Activated naive CD4-positive, alpha-beta T cell treated with anti-CD3 and anti-CD28 coated beads, Interleukin-2, amount 50 U/mL, for 24 hours (primary cell): ENCODE data around the gene PRKG1.

Experiments used
- H3K27ac Mint-ChIP-seq: one replicate; pipeline ENCODE4 v1.8.0; 2021; ENCODE audit warnings: mild to moderate bottlenecking, mixed read lengths
- H3K27me3 Mint-ChIP-seq: one replicate; pipeline ENCODE4 v1.8.0; 2021; ENCODE audit warnings: mixed read lengths
- H3K36me3 Mint-ChIP-seq: one replicate; pipeline ENCODE4 v1.8.0; 2021; ENCODE audit warnings: mixed read lengths
- H3K4me1 Mint-ChIP-seq: one replicate; pipeline ENCODE4 v1.8.0; 2021; ENCODE audit warnings: mixed read lengths
- H3K4me3 Mint-ChIP-seq: one replicate; pipeline ENCODE4 v1.8.0; 2021; ENCODE audit warnings: mild to moderate bottlenecking, mixed read lengths
- H3K9me3 Mint-ChIP-seq: one replicate; pipeline ENCODE4 v1.8.0; 2021; ENCODE audit warnings: mixed read lengths

PRKG1 gene

DNA sequence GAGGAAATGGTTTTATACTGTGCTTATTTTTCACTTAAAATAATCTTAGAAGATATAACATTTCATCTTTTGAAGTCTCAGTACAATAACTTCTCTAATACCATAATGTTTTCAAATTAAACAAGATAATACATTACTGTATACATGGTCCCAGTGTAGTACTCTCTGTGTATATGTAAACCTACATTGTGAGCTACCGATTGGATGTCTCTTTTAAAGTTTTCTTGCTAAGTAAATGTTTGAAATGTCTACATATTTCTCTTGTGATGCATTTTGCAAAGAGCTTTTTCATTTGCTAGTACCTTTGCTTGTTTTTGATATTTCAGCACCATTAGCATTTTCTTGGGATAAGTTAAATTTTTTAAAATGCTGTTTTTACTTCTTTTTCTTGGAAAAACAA is 94.8 kb downstream of the PRKG1 start:
- H3K27ac Mint-ChIP-seq, result no peak overlapping the region
- H3K9me3 Mint-ChIP-seq, result no peaks in the 10 kb centered on the region
- H3K4me1 Mint-ChIP-seq, result no peaks in the 10 kb centered on the region
- H3K27me3 Mint-ChIP-seq, result no peaks in the 10 kb centered on the region
- H3K36me3 Mint-ChIP-seq, result no peaks in the 10 kb centered on the region
- H3K4me3 Mint-ChIP-seq, result no peak overlapping the region

DNA sequence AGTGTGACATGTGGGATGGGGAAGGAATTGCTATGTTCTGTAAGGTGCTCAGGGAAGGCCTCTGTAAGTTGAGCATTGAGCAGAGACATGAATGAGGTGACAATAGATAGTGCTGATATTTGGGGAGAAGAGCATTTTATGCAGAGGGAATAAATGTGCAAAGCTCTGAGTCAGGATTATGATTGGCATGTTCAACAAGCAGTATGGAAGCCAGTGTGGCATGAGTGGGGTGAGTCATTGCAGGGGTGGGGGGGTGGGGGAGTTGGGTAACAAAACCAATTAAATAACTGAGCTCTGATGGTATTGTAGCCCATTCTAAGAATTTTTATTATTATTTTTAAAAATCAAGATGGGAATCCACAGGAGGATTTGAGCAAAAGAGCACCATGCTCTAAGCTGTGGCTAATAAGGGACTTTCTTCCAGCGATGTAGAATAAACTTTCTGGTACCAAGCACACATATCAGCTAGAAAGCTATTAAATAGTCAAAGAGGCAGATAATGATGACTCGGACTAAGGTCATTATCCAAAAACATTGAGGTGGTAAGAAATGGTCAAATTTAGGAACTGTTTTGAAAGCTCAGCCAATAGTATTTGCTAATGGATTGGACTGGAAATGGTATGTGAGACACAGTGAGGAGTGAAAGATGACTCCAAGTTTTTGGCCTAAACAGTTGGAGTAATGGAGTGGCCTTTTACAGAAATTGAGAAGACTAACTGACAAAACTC is 96.4 kb downstream of the PRKG1 start:
- H3K4me3 Mint-ChIP-seq, result no peak overlapping the region
- H3K4me1 Mint-ChIP-seq, result no peaks in the 10 kb centered on the region
- H3K36me3 Mint-ChIP-seq, result no peaks in the 10 kb centered on the region
- no peaks in the 10 kb centered on the region for H3K27me3 Mint-ChIP-seq
- no peaks in the 10 kb centered on the region for H3K9me3 Mint-ChIP-seq
- H3K27ac Mint-ChIP-seq, result no peak overlapping the region

DNA sequence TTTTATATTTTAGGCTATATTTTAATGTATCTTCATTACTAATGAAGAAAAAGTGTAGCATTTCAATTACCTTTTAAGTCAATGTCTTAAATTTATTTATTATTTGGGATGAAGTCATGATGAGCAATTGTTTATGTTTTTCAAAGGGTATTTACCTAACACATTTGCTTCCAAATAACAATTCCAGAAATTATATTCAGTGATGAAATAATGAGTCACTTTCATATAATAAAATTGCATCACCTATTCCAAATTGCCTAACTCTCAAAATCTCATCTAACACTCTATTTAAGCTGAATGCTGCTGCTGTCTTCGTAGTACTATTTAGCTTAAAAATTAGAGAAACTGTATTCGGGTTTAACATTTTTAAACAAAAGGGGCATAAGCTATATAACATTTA is 97.7 kb downstream of the PRKG1 start:
- H3K4me3 Mint-ChIP-seq, result no peak overlapping the region
- H3K27ac Mint-ChIP-seq, result no peak overlapping the region
- H3K4me1 Mint-ChIP-seq, result no peaks in the 10 kb centered on the region
- H3K27me3 Mint-ChIP-seq, result no peaks in the 10 kb centered on the region
- no peaks in the 10 kb centered on the region for H3K9me3 Mint-ChIP-seq
- no peaks in the 10 kb centered on the region for H3K36me3 Mint-ChIP-seq

DNA sequence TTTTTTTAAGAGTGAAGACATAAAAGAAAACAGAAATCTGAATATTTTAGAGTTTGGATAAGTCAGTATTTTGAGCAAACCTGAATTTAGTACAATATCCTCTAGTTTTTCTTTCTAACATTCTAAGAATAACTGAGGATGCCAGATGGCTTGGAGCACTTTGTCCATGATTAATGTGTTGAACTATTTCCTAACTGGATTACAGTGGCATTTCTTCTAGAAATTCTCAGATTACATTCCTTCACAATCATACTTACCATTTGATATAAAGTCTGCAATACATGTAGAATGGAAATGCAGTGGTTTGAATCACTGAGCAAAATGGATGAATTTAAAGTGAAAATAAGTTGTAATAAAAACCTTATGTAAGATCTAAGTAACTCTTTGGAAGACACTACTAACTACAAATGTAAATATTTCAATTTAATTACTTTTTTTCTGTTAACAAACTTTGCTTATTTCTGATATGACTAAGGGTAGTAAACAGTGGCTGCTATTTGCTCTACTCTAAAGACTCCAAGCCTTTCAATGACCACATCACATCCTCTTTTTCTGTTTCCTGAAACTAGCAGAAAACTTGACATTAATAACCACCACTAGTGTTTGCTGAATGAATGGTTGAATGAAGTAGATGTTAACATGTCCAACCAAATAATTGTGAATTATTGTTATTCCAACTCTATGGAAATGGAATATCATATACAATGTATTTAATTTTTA is 102.8 kb downstream of the PRKG1 start:
- Mint-ChIP-seq H3K4me3 (no peak overlapping the region), H3K36me3 (no peaks in the 10 kb centered on the region), H3K27ac (no peak overlapping the region), H3K27me3 (no peaks in the 10 kb centered on the region), H3K4me1 (no peaks in the 10 kb centered on the region), H3K9me3 (no peaks in the 10 kb centered on the region)

DNA sequence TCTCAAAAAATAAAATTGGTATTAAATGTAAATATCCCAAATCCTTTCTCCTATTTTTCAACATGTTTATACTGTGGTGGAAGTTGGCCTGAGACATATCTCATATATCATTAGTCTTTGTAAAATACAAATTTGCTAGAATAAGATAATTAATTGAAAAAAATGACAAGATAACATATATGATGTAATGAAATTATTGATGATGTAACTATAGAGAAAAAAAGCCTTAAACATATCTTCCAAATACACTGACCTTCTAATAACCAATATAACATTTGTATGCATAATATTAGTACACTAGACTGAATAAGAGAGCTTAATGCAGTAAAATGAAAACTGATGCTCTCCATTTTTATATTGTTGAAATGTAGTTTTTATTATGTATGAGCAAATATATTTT is 104.3 kb downstream of the PRKG1 start:
- no peaks in the 10 kb centered on the region for H3K9me3 Mint-ChIP-seq
- no peak overlapping the region for H3K27ac Mint-ChIP-seq

DNA sequence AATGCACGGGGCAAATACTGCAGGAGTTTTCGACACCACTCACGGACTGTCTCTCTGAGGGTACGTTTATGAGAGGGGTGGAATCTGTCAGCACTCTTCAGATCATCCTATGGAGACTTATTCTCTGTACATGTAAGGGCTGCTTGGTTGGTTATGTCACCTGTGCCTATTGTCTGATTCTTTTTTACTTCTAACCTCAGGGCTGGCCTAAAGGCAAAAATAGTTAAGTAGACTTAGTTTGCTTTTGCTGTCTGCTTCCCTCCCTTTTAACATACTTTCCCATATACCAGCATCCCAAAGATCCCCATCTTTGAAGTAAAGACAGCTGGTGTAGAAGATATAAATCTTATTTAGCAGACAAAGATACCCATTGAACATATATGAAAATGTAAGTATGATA is 105.9 kb downstream of the PRKG1 start:
- Mint-ChIP-seq H3K9me3 (no peaks in the 10 kb centered on the region), H3K36me3 (no peaks in the 10 kb centered on the region), H3K27me3 (no peaks in the 10 kb centered on the region), H3K27ac (no peak overlapping the region), H3K4me1 (no peaks in the 10 kb centered on the region), H3K4me3 (no peak overlapping the region)

More for the DNA sequence above, 104.3 kb downstream of the PRKG1 start:
- H3K36me3 Mint-ChIP-seq, result no peaks in the 10 kb centered on the region
- no peaks in the 10 kb centered on the region for H3K27me3 Mint-ChIP-seq
- H3K4me1 Mint-ChIP-seq, result no peaks in the 10 kb centered on the region
- H3K4me3 Mint-ChIP-seq, result no peak overlapping the region

DNA sequence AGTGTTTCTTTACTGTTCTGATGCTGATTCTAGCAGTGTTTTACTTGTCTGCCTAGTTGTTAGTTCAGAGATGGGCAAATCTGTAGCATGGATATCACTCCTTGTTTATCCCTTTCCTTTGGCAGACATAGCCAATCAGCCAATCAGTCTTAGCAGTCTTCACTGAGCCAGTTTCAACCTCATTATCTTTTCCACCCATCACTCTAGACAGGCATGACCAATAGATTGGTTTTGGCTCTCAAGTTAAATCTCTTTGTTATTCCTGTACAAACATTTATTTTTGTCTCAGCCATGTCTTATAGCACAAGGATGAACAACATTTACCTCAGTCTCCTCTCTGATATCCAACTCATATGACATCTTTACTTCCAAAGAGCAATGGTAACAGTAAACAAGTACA is 109.5 kb downstream of the PRKG1 start:
- Mint-ChIP-seq H3K27me3 (no peaks in the 10 kb centered on the region), H3K4me3 (no peak overlapping the region), H3K9me3 (no peaks in the 10 kb centered on the region), H3K4me1 (no peaks in the 10 kb centered on the region), H3K27ac (no peak overlapping the region), H3K36me3 (no peaks in the 10 kb centered on the region)

DNA sequence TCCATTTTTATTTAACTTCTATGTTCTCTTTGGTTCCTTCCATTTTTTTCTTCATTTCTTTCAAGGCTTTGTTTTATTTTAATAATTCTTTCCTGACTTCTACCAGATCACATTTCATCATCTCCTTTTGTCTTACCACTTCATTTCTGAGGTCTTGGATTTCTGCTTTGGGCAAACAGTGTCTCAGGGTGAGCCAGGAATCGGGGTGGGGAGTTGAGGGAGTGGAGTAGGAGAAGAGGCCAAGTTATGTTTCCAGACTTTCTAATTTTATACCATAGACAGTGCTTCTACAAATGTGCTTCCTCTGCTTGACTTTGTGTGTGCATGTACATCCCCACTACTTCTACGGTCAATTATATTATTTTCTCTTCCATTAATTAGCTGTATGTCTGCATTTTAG is 112.1 kb downstream of the PRKG1 start:
- Mint-ChIP-seq H3K27ac (no peak overlapping the region), H3K36me3 (no peaks in the 10 kb centered on the region), H3K4me1 (no peaks in the 10 kb centered on the region), H3K4me3 (no peak overlapping the region), H3K9me3 (no peaks in the 10 kb centered on the region), H3K27me3 (no peaks in the 10 kb centered on the region)

DNA sequence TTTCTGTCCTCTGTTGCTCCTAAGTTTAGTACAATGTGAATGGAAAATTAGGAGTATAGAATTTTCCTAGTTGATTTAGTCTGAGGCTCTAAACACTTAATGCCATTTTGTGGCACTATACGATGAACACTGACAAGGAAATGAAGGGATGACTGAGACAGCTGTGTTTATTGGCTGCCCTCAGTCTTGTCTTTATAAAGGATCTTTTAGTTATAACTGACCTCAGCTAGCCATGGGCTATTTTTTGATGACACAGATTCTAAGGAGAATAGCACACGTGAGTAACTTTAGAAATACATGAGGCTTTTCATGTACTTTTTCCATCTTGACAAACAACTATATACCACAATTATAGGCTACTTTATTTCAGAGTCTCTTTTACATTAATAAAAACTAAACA is 113.7 kb downstream of the PRKG1 start:
- Mint-ChIP-seq H3K27me3 (no peaks in the 10 kb centered on the region), H3K27ac (no peak overlapping the region), H3K9me3 (no peaks in the 10 kb centered on the region), H3K4me1 (no peaks in the 10 kb centered on the region), H3K4me3 (no peak overlapping the region), H3K36me3 (no peaks in the 10 kb centered on the region)

DNA sequence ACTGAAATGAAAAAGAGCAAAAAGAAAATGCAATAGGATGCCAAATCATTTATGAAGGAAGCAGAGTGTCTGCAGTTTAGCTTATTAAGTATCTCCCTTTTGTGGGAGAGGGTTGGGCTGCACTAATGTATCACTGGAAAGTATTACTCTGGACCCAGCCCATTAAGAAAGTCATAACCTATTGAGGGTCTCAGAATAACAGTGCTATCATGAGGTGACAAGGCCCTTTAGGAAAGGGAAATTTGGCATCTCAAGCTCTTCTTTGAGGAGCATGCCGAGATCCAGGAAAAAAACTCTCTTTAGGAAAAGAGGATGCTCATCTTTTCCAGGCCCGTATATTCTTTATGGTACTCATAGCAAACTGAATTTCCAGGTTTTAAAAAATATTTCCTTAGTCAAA is 114.6 kb downstream of the PRKG1 start:
- Mint-ChIP-seq H3K4me1 (no peaks in the 10 kb centered on the region), H3K36me3 (no peaks in the 10 kb centered on the region), H3K27me3 (no peaks in the 10 kb centered on the region), H3K27ac (no peak overlapping the region), H3K9me3 (no peaks in the 10 kb centered on the region), H3K4me3 (no peak overlapping the region)

DNA sequence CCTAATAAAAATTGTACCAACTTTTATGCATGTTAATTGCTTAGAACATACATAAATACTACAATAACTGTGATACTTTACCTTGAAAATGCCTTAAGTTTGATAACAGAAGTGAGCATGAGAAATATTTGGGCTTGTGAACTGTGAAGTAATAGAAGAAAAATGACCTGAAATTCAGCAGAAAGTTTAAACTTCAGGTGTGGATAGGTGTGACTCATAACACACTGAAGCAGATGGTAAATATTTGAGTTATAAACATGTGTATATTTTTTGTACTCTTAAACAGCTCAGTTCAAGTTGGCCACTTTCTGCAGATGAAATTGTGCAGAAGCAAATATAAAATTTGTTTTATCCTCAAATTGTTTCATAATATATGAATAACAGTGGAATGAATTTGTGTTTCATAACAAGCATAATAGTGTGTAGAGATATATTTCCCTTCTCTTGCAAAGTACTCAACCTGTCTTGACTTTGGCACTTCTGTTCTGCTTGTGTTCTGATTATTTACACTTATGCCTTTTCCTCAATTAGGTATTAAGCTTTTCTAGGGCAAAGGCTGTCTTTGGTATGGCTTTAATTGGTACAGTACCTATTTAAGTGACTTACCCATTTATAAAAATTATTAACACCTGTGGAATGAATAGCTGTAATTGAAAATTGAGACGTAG is 122.4 kb downstream of the PRKG1 start:
- no peak overlapping the region for H3K27ac Mint-ChIP-seq
- no peaks in the 10 kb centered on the region for H3K36me3 Mint-ChIP-seq
- H3K4me1 Mint-ChIP-seq, result no peaks in the 10 kb centered on the region
- H3K4me3 Mint-ChIP-seq, result no peak overlapping the region
- no peaks in the 10 kb centered on the region for H3K9me3 Mint-ChIP-seq
- H3K27me3 Mint-ChIP-seq, result no peaks in the 10 kb centered on the region

DNA sequence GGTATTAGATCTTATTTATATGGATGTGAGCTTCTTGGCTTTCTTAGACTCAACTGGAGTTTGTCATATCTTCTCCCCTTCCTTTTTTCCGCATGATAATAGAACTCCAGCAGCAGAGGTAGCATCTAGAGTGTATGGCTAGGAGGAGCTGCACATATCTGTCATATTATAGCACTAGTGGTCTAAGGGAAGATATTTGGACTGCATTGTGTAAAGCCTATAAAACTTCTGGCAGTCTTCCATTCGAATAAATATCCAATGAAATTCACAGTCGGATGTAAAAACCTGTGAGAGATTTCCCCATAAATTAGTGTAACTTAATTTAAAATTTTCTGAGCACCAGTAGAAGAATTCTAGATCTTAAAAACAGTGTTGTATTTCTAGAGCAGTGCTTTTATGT is 123.9 kb downstream of the PRKG1 start:
- no peak overlapping the region for H3K4me3 Mint-ChIP-seq
- no peaks in the 10 kb centered on the region for H3K36me3 Mint-ChIP-seq
- H3K9me3 Mint-ChIP-seq, result no peaks in the 10 kb centered on the region
- H3K27me3 Mint-ChIP-seq, result no peaks in the 10 kb centered on the region
- H3K27ac Mint-ChIP-seq, result no peak overlapping the region
- H3K4me1 Mint-ChIP-seq, result no peaks in the 10 kb centered on the region

DNA sequence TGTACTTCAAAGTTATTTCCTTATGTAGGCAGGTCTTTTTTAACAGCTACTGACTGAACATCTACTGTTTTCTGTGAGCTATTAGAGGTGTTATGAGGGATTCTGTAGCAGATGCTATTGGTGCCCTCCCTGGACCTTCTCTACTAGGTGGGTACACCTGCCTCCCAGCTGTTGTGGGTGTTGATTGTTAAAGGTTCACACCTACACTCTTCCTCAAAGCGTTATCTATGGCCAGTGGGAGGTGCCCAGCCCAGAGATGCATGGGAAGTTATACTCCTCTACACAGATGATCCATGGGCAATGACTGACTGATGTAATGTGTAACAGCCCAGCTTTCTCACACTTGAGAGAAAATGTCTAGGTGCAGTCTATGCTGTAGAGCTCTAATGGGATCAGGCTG is 127.7 kb downstream of the PRKG1 start:
- no peaks in the 10 kb centered on the region for H3K36me3 Mint-ChIP-seq
- H3K27ac Mint-ChIP-seq, result no peak overlapping the region
- H3K4me1 Mint-ChIP-seq, result no peaks in the 10 kb centered on the region
- H3K27me3 Mint-ChIP-seq, result no peaks in the 10 kb centered on the region
- no peak overlapping the region for H3K4me3 Mint-ChIP-seq
- no peaks in the 10 kb centered on the region for H3K9me3 Mint-ChIP-seq

DNA sequence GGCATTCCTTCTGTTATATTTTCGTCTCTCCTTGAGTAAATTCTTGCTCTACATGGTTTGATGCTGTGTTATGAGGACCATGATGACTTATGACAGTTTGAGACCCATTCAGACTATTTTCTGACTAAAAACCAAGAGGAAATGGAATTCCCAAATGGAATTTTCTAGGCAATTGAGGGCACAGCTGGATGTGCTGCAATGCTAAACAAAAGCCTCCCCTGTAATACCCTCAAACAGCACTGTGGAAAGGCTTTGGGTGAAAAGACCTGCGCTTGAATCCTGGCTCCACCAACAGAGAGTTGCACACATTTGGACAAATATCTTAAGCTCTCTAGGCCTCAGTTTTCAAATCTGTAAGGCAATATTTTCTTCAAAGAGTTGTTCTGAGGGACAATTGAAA is 129.1 kb downstream of the PRKG1 start:
- H3K27me3 Mint-ChIP-seq, result no peaks in the 10 kb centered on the region
- H3K36me3 Mint-ChIP-seq, result no peaks in the 10 kb centered on the region
- no peak overlapping the region for H3K4me3 Mint-ChIP-seq
- H3K9me3 Mint-ChIP-seq, result no peaks in the 10 kb centered on the region
- no peaks in the 10 kb centered on the region for H3K4me1 Mint-ChIP-seq
- H3K27ac Mint-ChIP-seq, result no peak overlapping the region

DNA sequence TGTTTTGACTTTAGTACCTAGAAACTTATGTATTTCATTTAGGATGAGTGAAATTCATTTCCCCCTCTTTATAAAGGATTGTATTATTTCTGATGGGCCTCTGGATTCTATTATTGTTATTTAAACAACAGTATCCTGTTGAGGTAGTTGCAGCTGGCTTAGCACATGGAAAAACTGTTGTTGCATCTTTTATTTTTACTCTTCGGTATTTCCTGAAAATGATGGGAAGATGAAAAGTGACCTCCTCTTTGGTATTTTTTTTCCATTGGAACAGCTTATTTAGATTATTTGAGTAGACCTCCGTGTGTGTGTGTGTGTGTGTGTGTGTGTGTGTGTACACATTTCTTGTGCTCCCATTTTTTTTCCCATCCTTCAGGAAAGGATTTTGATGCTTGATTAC is 129.8 kb downstream of the PRKG1 start:
- Mint-ChIP-seq H3K27ac (no peak overlapping the region), H3K4me3 (no peak overlapping the region), H3K4me1 (no peaks in the 10 kb centered on the region), H3K36me3 (no peaks in the 10 kb centered on the region), H3K9me3 (no peaks in the 10 kb centered on the region), H3K27me3 (no peaks in the 10 kb centered on the region)

DNA sequence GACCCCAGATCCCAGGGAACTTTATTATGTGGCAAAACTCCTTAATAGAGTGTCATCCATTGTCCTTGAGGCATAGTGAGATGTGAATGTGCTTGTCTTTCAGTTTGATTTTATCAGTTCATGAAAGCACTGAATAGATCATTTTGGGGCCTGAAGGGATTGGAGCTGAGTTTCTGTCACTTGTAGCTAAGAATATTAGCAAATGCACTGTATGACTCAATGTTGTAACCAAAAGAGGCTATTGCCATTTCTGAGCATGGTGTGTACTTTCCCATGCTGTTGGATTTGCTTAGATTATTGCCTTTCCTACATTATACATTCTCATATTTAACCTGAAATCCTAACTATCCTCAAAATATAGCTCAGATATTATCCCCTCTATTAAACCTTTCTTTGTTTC is 130.4 kb downstream of the PRKG1 start:
- H3K4me3 Mint-ChIP-seq, result no peak overlapping the region
- no peaks in the 10 kb centered on the region for H3K36me3 Mint-ChIP-seq
- no peaks in the 10 kb centered on the region for H3K9me3 Mint-ChIP-seq
- H3K27me3 Mint-ChIP-seq, result no peaks in the 10 kb centered on the region
- no peak overlapping the region for H3K27ac Mint-ChIP-seq
- H3K4me1 Mint-ChIP-seq, result no peaks in the 10 kb centered on the region
